PC-3 (cell line): ENCODE results near the gene NKIRAS1. TPM values are rescaled to one million over a fixed set of nuclear protein-coding genes. Genes with fewer than 3 reads are reported as not detected.

Source experiments
- ATAC-seq: fragments of 200-7000 bp; cut with Tn5 transposase; 2 replicates; pipeline ENCODE4 v1.9.1; 2020; ENCODE audit warnings: mild to moderate bottlenecking, moderate library complexity
- BruUV-seq: library from RNA; stranded (reverse); fragments of 400-500 nt; replicated peaks from 2 replicates; lab custom pipeline; 2021; lab: Mats Ljungman, UMichigan
- CTCF ChIA-PET: fragments of 300-600 bp; sonication (Branson Sonifier 250); formaldehyde crosslinking; loops from one replicate; lab custom pipeline; 2022; ENCODE audit warnings: antibody characterized with exemption; lab: Charles Lee
- POLR2A ChIA-PET: fragments of 300-600 bp; sonication (Branson Sonifier 250); formaldehyde crosslinking; loops from one replicate; lab custom pipeline; 2022; ENCODE audit warnings: antibody characterized with exemption; ENCODE audit not compliant: unreplicated experiment; lab: Charles Lee
- DNase-seq: peaks from one replicate; pipeline ENCODE4 v3.0.0-alpha.2; 2015
- H2AFZ ChIP-seq: fragments of 300-600 bp; sonication (generic); 2 replicates; pipeline ENCODE4 v1.6.0; 2016; ENCODE audit warnings: antibody characterized with exemption, low read length
- H3F3A ChIP-seq: fragments of 300-600 bp; sonication (generic); one replicate; pipeline ENCODE4 v1.6.0; 2017; ENCODE audit warnings: antibody characterized with exemption, low read length, control low read depth, mild to moderate bottlenecking; ENCODE audit not compliant: unreplicated experiment
- H3K27ac ChIP-seq: fragments of 300-600 bp; sonication (generic); 2 replicates; pipeline ENCODE4 v1.5.1; 2016; ENCODE audit warnings: mild to moderate bottlenecking, low read length
- H3K27me3 ChIP-seq: fragments of 300-600 bp; sonication (generic); 2 replicates; pipeline ENCODE4 v1.6.1; 2016; ENCODE audit warnings: low read length, mixed read lengths
- H3K36me3 ChIP-seq: fragments of 300-600 bp; sonication (generic); 2 replicates; pipeline ENCODE4 v1.6.1; 2016; ENCODE audit warnings: low read depth, mixed run types, low read length, mixed read lengths
- H3K4me1 ChIP-seq: fragments of 300-600 bp; sonication (generic); 2 replicates; pipeline ENCODE4 v1.5.1; 2016; ENCODE audit warnings: low read length; ENCODE audit not compliant: insufficient read depth
- H3K4me2 ChIP-seq: fragments of 300-600 bp; sonication (generic); 2 replicates; pipeline ENCODE4 v1.6.0; 2016; ENCODE audit warnings: low read length
- H3K4me3 ChIP-seq: fragments of 300-600 bp; sonication (generic); 2 replicates; pipeline ENCODE4 v1.5.1; 2016; ENCODE audit warnings: mild to moderate bottlenecking, low read length, mixed read lengths
- H3K79me2 ChIP-seq: fragments of 300-600 bp; sonication (generic); 2 replicates; pipeline ENCODE4 v1.6.1; 2017; ENCODE audit warnings: low read length, mixed read lengths
- H3K9ac ChIP-seq: fragments of 300-600 bp; sonication (generic); 2 replicates; pipeline ENCODE4 v1.6.0; 2016; ENCODE audit warnings: mild to moderate bottlenecking, low read length
- H3K9me2 ChIP-seq: fragments of 300-600 bp; sonication (generic); replicated peaks from 2 replicates; pipeline ENCODE4 v1.6.1; 2016; ENCODE audit warnings: mixed run types, low read length, mixed read lengths
- H3K9me3 ChIP-seq: fragments of 300-600 bp; sonication (generic); 2 replicates; pipeline ENCODE4 v1.6.1; 2016; ENCODE audit warnings: low read length, mixed read lengths
- H4K20me1 ChIP-seq: fragments of 300-600 bp; sonication (generic); 2 replicates; pipeline ENCODE4 v1.6.1; 2016; ENCODE audit warnings: low read length, mixed read lengths
- EZH2 ChIP-seq: fragments of 300-600 bp; sonication (generic); IDR thresholded peaks from one replicate; pipeline ENCODE4 v1.6.1; 2017; ENCODE audit warnings: antibody characterized with exemption, mild to moderate bottlenecking, low read length; ENCODE audit not compliant: unreplicated experiment
- EZH2phosphoT487 ChIP-seq: fragments of 300-600 bp; sonication (generic); IDR thresholded peaks from 2 replicates; pipeline ENCODE4 v1.6.1; 2018; ENCODE audit warnings: mild to moderate bottlenecking, antibody characterized with exemption, low read length, borderline replicate concordance
- intact Hi-C: fragments of 100-400 bp; cut with micrococcal nuclease; formaldehyde crosslinking; loops from 2 replicates; pipeline ENCODE4 v1.9.0; 2023
- total RNA-seq: library from RNA; depleted of rRNA; stranded (reverse); fragments of >200 nt; gene quantifications from 2 replicates; pipeline ENCODE4 v1.2.3, GENCODE V29; 2014
- TF ChIP-seq, protein P1 (sequence below): fragments of 300-600 bp; sonication (generic); conservative IDR thresholded peaks from 2 replicates; pipeline ENCODE4 v1.5.1; 2017; ENCODE audit warnings: antibody characterized with exemption, low read depth, mild to moderate bottlenecking, low read length

NKIRAS1 gene
- total RNA-seq, 1 experiment from 2014 or later: 14.9 TPM

DNA sequence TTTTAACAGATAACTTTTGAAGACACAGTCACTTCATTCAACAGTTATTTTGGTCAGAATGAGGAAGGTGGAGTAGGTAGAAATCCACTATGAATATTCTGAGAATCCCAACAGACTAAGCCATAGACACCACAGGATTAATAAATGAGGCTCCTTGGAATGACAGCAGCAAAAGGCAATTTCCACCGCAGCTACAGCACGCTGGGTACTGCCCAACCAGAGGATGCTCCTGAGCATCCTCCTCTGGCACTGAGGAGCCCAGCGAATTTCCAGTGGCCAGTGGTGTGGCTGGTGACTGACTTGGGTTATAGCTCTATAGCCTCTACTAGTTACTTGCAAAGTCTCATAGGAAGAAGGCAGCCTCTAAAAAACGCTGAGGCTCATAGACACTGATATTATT, 24.6 kb upstream of the NKIRAS1 start:
- intact Hi-C loops: no loop called here
- Histone ChIP-seq H3F3A (no peaks in the 10 kb centered on the region), H3K9me2 (no peaks in the 10 kb centered on the region), H2AFZ (no peak overlapping the region), H3K9me3 (no peaks in the 10 kb centered on the region), H3K4me2 (no peak overlapping the region), H3K27me3 (no peaks in the 10 kb centered on the region), H3K27ac (no peak overlapping the region), H3K9ac (no peak overlapping the region), H4K20me1 (no peaks in the 10 kb centered on the region), H3K36me3 (no peaks in the 10 kb centered on the region), H3K4me1 (peaks cover 7% of the 10 kb centered on the region), H3K4me3 (no peak overlapping the region), H3K79me2 (peaks cover 3% of the 10 kb centered on the region)
- no TSS peak for BruUV-seq
- no peak for DNase-seq
- TF ChIP-seq EZH2: no peak
- TF ChIP-seq, protein P1, sequence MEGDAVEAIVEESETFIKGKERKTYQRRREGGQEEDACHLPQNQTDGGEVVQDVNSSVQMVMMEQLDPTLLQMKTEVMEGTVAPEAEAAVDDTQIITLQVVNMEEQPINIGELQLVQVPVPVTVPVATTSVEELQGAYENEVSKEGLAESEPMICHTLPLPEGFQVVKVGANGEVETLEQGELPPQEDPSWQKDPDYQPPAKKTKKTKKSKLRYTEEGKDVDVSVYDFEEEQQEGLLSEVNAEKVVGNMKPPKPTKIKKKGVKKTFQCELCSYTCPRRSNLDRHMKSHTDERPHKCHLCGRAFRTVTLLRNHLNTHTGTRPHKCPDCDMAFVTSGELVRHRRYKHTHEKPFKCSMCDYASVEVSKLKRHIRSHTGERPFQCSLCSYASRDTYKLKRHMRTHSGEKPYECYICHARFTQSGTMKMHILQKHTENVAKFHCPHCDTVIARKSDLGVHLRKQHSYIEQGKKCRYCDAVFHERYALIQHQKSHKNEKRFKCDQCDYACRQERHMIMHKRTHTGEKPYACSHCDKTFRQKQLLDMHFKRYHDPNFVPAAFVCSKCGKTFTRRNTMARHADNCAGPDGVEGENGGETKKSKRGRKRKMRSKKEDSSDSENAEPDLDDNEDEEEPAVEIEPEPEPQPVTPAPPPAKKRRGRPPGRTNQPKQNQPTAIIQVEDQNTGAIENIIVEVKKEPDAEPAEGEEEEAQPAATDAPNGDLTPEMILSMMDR: no peak
- TF ChIP-seq EZH2phosphoT487: no peak
- ATAC-seq: no peak
- POLR2A ChIA-PET: no interaction called here
- CTCF ChIA-PET: no interaction called here

DNA sequence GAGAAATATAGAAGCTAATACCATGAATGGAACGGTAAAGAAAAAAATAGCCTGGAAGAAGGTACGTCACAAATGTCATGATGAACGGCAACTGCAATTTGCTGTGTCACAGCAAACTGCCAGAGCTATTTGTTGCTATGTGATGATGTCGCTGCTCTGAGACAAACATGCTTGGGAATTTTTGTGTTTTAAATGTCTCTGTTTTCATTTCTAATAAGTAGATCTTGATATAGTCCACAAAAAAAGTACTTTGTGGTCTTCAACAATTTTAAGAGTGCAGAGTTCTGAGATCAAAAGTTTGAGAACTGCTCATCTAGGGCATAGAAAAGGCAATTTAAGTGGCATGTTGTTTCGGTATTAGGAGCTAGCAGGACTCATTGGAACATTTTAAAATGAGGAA, 24.0 kb upstream of the NKIRAS1 start:
- DNase-seq (no peak), ATAC-seq (no peak)
- Histone ChIP-seq H3K9me3 (no peaks in the 10 kb centered on the region), H2AFZ (no peak overlapping the region), H3K9me2 (no peaks in the 10 kb centered on the region), H3F3A (no peaks in the 10 kb centered on the region), H3K27ac (no peak overlapping the region), H3K4me1 (peaks cover 7% of the 10 kb centered on the region), H3K27me3 (no peaks in the 10 kb centered on the region), H3K9ac (no peak overlapping the region), H4K20me1 (no peaks in the 10 kb centered on the region), H3K4me3 (no peak overlapping the region), H3K79me2 (no peaks in the 10 kb centered on the region), H3K36me3 (no peaks in the 10 kb centered on the region), H3K4me2 (no peak overlapping the region)
- TF ChIP-seq EZH2: no peak
- TF ChIP-seq EZH2phosphoT487: no peak
- TF ChIP-seq, protein P1: no peak
- POLR2A ChIA-PET: no interaction called here
- intact Hi-C loops: no loop called here
- CTCF ChIA-PET: no interaction called here
- no TSS peak for BruUV-seq

DNA sequence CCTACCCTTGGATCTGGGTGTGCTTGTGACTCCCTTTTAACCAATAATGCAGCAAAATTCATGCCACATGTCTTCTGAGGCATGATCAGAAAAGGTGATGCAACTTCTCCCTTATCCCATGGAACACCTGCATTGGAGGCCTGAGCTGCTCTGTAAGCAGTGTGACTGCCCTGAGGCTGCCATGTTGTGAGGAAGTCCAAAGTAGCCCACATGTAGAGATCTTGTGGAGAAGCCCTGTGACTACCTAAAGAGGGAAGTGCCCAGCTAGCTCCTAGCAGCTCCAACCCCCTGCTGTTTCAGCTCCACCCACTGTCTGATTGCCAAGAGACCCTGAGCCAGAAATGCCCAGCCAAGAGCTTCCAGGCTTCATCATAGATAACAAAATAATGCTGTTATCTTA, 21.9 kb upstream of the NKIRAS1 start:
- CTCF ChIA-PET: no interaction called here
- ATAC-seq: no peak

More for the DNA sequence above, 21.9 kb upstream of the NKIRAS1 start:
- Histone ChIP-seq H3K79me2 (no peaks in the 10 kb centered on the region), H3K9me3 (no peaks in the 10 kb centered on the region), H3K9ac (no peak overlapping the region), H3K4me3 (no peak overlapping the region), H2AFZ (no peak overlapping the region), H3F3A (no peaks in the 10 kb centered on the region), H3K9me2 (no peaks in the 10 kb centered on the region), H3K27ac (no peak overlapping the region), H3K36me3 (no peaks in the 10 kb centered on the region), H3K27me3 (no peaks in the 10 kb centered on the region), H4K20me1 (no peaks in the 10 kb centered on the region), H3K4me1 (no peaks in the 10 kb centered on the region), H3K4me2 (no peak overlapping the region)
- POLR2A ChIA-PET: no interaction called here
- intact Hi-C loops: no loop called here
- DNase-seq: no peak
- no TSS peak for BruUV-seq
- TF ChIP-seq, protein P1: no peak
- TF ChIP-seq EZH2phosphoT487 (no peak), EZH2 (no peak)
